IMR-90 (cell line): ENCODE results near the gene UBALD1. TPM values are rescaled to one million over a fixed set of nuclear protein-coding genes. Genes with fewer than 3 reads are reported as not detected.

Experiments
- ATAC-seq: fragments of 200-7000 bp; cut with Tn5 transposase; 2 replicates; pipeline ENCODE4 v1.9.1; 2020; ENCODE audit warnings: low read depth, mild to moderate bottlenecking, moderate library complexity
- BruUV-seq: library from RNA; stranded (reverse); fragments of 400-500 nt; replicated peaks from 2 replicates; lab custom pipeline; 2021; lab: Mats Ljungman, UMichigan
- CTCF ChIA-PET: fragments of 300-600 bp; formaldehyde crosslinking; extraction: SDS; loops from one replicate; lab custom pipeline; 2021; ENCODE audit warnings: antibody characterized with exemption; lab: Yijun Ruan, JAX
- POLR2A ChIA-PET: fragments of 300-600 bp; sonication (Branson Sonifier 250); formaldehyde crosslinking; loops from one replicate; lab custom pipeline; 2022; ENCODE audit warnings: antibody characterized with exemption; ENCODE audit not compliant: unreplicated experiment; lab: Charles Lee
- DNase-seq: peaks from one replicate; pipeline ENCODE4 v3.0.0; 2013
- H2AFZ ChIP-seq: replicated peaks from 2 replicates; pipeline ENCODE3; 2013; ENCODE audit warnings: low read length, mild to moderate bottlenecking; ENCODE audit not compliant: poor library complexity
- H2AK5ac ChIP-seq: 2 replicates; pipeline ENCODE4 v1.6.1; 2013; ENCODE audit warnings: low read depth, low read length, inconsistent platforms
- H2AK9ac ChIP-seq: replicated peaks from 2 replicates; pipeline ENCODE3; 2013; ENCODE audit warnings: mild to moderate bottlenecking, low read depth, low read length, moderate library complexity; ENCODE audit not compliant: poor library complexity
- H2BK120ac ChIP-seq: 2 replicates; pipeline ENCODE4 v1.6.1; 2013; ENCODE audit warnings: low read depth, low read length, inconsistent platforms
- H2BK15ac ChIP-seq: 3 replicates; pipeline ENCODE4 v1.6.1; 2013; ENCODE audit warnings: low read depth, low read length, inconsistent platforms
- H2BK20ac ChIP-seq: 2 replicates; pipeline ENCODE4 v1.6.1; 2013; ENCODE audit warnings: low read depth, mild to moderate bottlenecking, inconsistent platforms, low read length, moderate library complexity
- H2BK5ac ChIP-seq: 2 replicates; pipeline ENCODE4 v1.6.1; 2013; ENCODE audit warnings: mild to moderate bottlenecking, low read depth, low read length, inconsistent platforms; ENCODE audit not compliant: poor library complexity, severe bottlenecking
- H3K14ac ChIP-seq: replicated peaks from 2 replicates; pipeline ENCODE4 v1.6.1; 2013; ENCODE audit warnings: low read depth, low read length, inconsistent platforms
- H3K18ac ChIP-seq: 2 replicates; pipeline ENCODE4 v1.6.1; 2013; ENCODE audit warnings: low read depth, low read length, control low read depth
- H3K23ac ChIP-seq: 2 replicates; pipeline ENCODE4 v1.6.1; 2013; ENCODE audit warnings: low read depth, low read length, inconsistent platforms
- H3K27ac ChIP-seq: 2 replicates; pipeline ENCODE4 v1.5.1; 2013; ENCODE audit warnings: mild to moderate bottlenecking, control low read depth, low read length; ENCODE audit not compliant: insufficient read depth
- H3K27me3 ChIP-seq: 2 replicates; pipeline ENCODE4 v1.6.1; 2013; ENCODE audit warnings: low read length; ENCODE audit not compliant: control insufficient read depth, insufficient read depth
- H3K36me3 ChIP-seq: 2 replicates; pipeline ENCODE4 v1.6.1; 2013; ENCODE audit warnings: low read length, mixed read lengths; ENCODE audit not compliant: control insufficient read depth, insufficient read depth
- H3K4ac ChIP-seq: 2 replicates; pipeline ENCODE4 v1.6.1; 2013; ENCODE audit warnings: low read depth, low read length, inconsistent platforms
- H3K4me1 ChIP-seq: 2 replicates; pipeline ENCODE4 v1.6.1; 2013; ENCODE audit warnings: low read length, mixed read lengths; ENCODE audit not compliant: control insufficient read depth, insufficient read depth
- H3K4me2 ChIP-seq: 2 replicates; pipeline ENCODE4 v1.6.1; 2013; ENCODE audit warnings: low read depth, mild to moderate bottlenecking, control low read depth, low read length, moderate library complexity
- H3K4me3 ChIP-seq: 2 replicates; pipeline ENCODE4 v1.5.1; 2013; ENCODE audit warnings: low read depth, mild to moderate bottlenecking, control low read depth, low read length, moderate library complexity; ENCODE audit not compliant: insufficient read depth
- H3K56ac ChIP-seq: 2 replicates; pipeline ENCODE4 v1.6.1; 2013; ENCODE audit warnings: low read length, inconsistent platforms; ENCODE audit not compliant: insufficient read depth; ENCODE audit errors: extremely low read depth
- H3K79me1 ChIP-seq, 2 experiments: 2 replicates each; pipeline ENCODE4 v1.6.1; 2013; ENCODE audit warnings: low read length in 2 of 2, inconsistent platforms in 1 of 2, low read depth in 1 of 2
- H3K9ac ChIP-seq: 2 replicates; pipeline ENCODE4 v1.6.1; 2013; ENCODE audit warnings: low read depth, low read length, control low read depth
- H3K9me1 ChIP-seq: 2 replicates; pipeline ENCODE4 v1.6.1; 2013; ENCODE audit warnings: low read length, inconsistent platforms; ENCODE audit not compliant: insufficient read depth
- H3K9me3 ChIP-seq: 2 replicates; pipeline ENCODE4 v1.6.1; 2013; ENCODE audit warnings: low read length; ENCODE audit not compliant: control insufficient read depth, insufficient read depth
- H4K20me1 ChIP-seq: 2 replicates; pipeline ENCODE4 v1.6.1; 2013; ENCODE audit warnings: low read length, inconsistent platforms; ENCODE audit not compliant: insufficient read depth
- H4K5ac ChIP-seq: 2 replicates; pipeline ENCODE4 v1.6.1; 2013; ENCODE audit warnings: mild to moderate bottlenecking, low read depth, low read length, control low read depth
- H4K8ac ChIP-seq, 2 experiments: 2 replicates each; pipeline ENCODE4 v1.6.1; 2013; ENCODE audit warnings: low read depth in 2 of 2, low read length in 2 of 2, control low read depth in 1 of 2, inconsistent platforms in 1 of 2
- H4K91ac ChIP-seq: 2 replicates; pipeline ENCODE4 v1.6.1; 2013; ENCODE audit warnings: low read depth, low read length, inconsistent platforms; ENCODE audit not compliant: insufficient read depth
- BHLHE40 ChIP-seq: fragments of 150-350 bp; IDR thresholded peaks from 2 replicates; pipeline ENCODE4 v1.6.1; 2016; ENCODE audit warnings: mild to moderate bottlenecking, low read depth, low read length
- CEBPB ChIP-seq: IDR thresholded peaks from 2 replicates; pipeline ENCODE4 v1.6.1; 2012; ENCODE audit warnings: low read depth, low read length, improper control_type of control experiment
- CHD1 ChIP-seq: IDR thresholded peaks from 2 replicates; pipeline ENCODE4 v1.6.1; 2012; ENCODE audit warnings: low read depth, low read length, improper control_type of control experiment
- FOS ChIP-seq: fragments of 150-350 bp; IDR thresholded peaks from 2 replicates; pipeline ENCODE4 v1.6.1; 2016; ENCODE audit warnings: low read depth, low read length
- MAFK ChIP-seq: IDR thresholded peaks from 2 replicates; pipeline ENCODE4 v1.6.1; 2012; ENCODE audit warnings: low read depth, low read length, improper control_type of control experiment
- MXI1 ChIP-seq: IDR thresholded peaks from 2 replicates; pipeline ENCODE4 v1.6.1; 2012; ENCODE audit warnings: low read depth, mild to moderate bottlenecking, low read length, moderate library complexity, borderline replicate concordance
- NFE2L2 ChIP-seq: fragments of 150-350 bp; IDR thresholded peaks from 2 replicates; pipeline ENCODE4 v1.6.1; 2016; ENCODE audit warnings: low read depth, mild to moderate bottlenecking, low read length
- POLR2A ChIP-seq: IDR thresholded peaks from 2 replicates; pipeline ENCODE4 v1.6.1; 2012; ENCODE audit warnings: mild to moderate bottlenecking, low read depth, low read length
- RAD21 ChIP-seq: IDR thresholded peaks from 2 replicates; pipeline ENCODE4 v1.6.1; 2012; ENCODE audit warnings: low read length, improper control_type of control experiment
- RFX5 ChIP-seq: IDR thresholded peaks from 2 replicates; pipeline ENCODE4 v1.8.0; 2012; ENCODE audit warnings: low read depth, mild to moderate bottlenecking, low read length, moderate library complexity
- SMC3 ChIP-seq: fragments of 150-350 bp; IDR thresholded peaks from 2 replicates; pipeline ENCODE4 v1.6.1; 2016; ENCODE audit warnings: low read depth, mild to moderate bottlenecking, antibody characterized with exemption, low read length, moderate library complexity
- WGBS, 2 experiments: methylation state at CpG; one replicate each; pipeline versions ENCODE4 v1.1.5 to v1.1.7; 2013; ENCODE audit warnings: missing lambda C conversion rate in 2 of 2; ENCODE audit not compliant: insufficient read length in 1 of 2; ENCODE audit errors: extremely low coverage in 2 of 2; 5-methylcytosine and 5-hydroxymethylcytosine counted together
- dilution Hi-C: fragments of 300-500 bp; cut with HindIII; formaldehyde crosslinking; loops from one replicate; pipeline ENCODE4 v1.14.3; 2018; ENCODE audit warnings: low sequenced_read_pairs; ENCODE audit not compliant: unreplicated experiment
- in situ Hi-C: fragments of 300-500 bp; cut with MboI; formaldehyde crosslinking; loops from 3 replicates; pipeline ENCODE4 v1.14.3; 2019; ENCODE audit warnings: low sequenced_read_pairs, inconsistent platforms, mixed read lengths
- intact Hi-C: fragments of 100-400 bp; cut with micrococcal nuclease; formaldehyde crosslinking; loops from 2 replicates; pipeline ENCODE4 v1.10.0; 2022
- polyA plus RNA-seq, 3 experiments: library from polyadenylated mRNA; depleted of rRNA; stranded (reverse); fragments of >200 nt; gene quantifications; 2 replicates each; pipeline ENCODE4 v1.2.3, GENCODE V29; 2012; ENCODE audit warnings: low replicate concordance in 1 of 3
- total RNA-seq: library from RNA; depleted of rRNA; stranded (reverse); fragments of >200 nt; gene quantifications from 2 replicates; pipeline ENCODE4 v1.2.3, GENCODE V29; 2012
- TF ChIP-seq, protein P1 (sequence below): fragments of 150-350 bp; IDR thresholded peaks from 2 replicates; pipeline ENCODE4 v1.6.1; 2017; ENCODE audit warnings: mild to moderate bottlenecking, antibody characterized with exemption, low read length, low read depth
- TF ChIP-seq, protein P2 (sequence below): fragments of 150-350 bp; IDR thresholded peaks from 2 replicates; pipeline ENCODE4 v1.6.1; 2016; ENCODE audit warnings: low read depth, mild to moderate bottlenecking, low read length, moderate library complexity, borderline replicate concordance
- TF ChIP-seq, protein P3 (sequence below): conservative IDR thresholded peaks from 2 replicates; pipeline ENCODE4 v1.5.1; 2012; ENCODE audit warnings: mild to moderate bottlenecking, low read depth, low read length, improper control_type of control experiment

Gene UBALD1
- total and polyA plus RNA-seq, 2 of the 4 experiments (the other 2 are of a cell fraction), result 1.3 to 14.5 TPM

DNA sequence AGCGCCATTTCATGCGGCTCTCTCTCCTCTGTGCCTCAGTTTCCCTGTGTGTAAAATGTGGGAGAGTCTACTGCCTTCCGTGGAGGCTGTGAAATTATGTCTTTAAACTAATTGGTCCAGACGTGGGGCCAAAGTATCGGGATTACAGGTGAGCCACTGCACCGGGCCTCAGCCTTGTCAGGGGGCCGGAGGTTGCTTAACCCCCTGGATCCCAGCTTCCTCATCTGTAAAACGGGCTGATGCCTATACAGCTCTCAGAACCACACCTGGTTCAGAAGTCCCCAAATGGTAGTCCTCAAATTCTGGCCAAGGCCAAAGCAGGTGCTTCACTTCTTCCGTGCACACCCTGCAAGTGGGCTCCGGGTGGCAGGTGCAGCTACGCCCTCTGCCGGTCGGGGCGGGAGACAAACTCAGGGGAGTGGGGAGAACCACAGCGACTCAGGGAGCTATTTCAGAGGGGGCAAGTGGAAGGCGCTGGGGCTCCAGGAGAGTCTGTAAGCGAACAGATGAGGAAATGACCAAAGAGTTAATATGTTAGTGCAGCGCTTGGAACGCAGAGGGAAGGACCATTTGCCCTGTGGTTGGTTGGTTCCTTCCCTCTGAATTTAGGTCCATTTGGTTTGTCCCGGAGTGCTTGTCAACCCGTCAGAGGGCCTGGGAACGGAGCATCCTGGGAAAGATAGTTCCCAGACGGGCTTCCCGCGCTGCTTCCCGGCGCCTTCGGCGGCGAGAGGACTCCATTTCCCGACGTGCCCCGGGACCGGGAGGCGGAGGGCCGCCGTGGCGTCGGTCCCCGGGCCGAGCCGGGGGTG, 9.5 kb upstream of the UBALD1 start, which contains the start of gene MGRN1:
Gene MGRN1 (plus strand): TSS at position 812 of the 812 bp plus-strand sequence. CDS start 135 bp downstream, outside the sequence.
- Histone ChIP-seq H4K20me1 (peaks cover 32% of the 10 kb centered on the region), H3K9me1 (peaks cover 7% of the 10 kb centered on the region), H4K8ac (peak within 1 kb of the TSS; percentile 59 to 99), H2AFZ (peak within 1 kb of the TSS; percentile 99), H3K9ac (peak within 1 kb of the TSS; percentile 91), H3K27ac (peak within 1 kb of the TSS; percentile 96), H3K14ac (peak within 1 kb of the TSS; percentile 99), H3K27me3 (no peaks in the 10 kb centered on the region), H3K9me3 (no peaks in the 10 kb centered on the region), H2BK15ac (peak within 1 kb of the TSS; percentile 92; the same call in 2 of the 3 replicates), H2AK5ac (peak within 1 kb of the TSS; percentile 91), H3K36me3 (0 out of 2 replicates have a peak, but pooled peaks cover 2% of the 10 kb centered on the region), H3K18ac (peak within 1 kb of the TSS; percentile 93), H3K4me2 (peak within 1 kb of the TSS; percentile 94), H3K4ac (peak within 1 kb of the TSS; percentile 99), H3K56ac (peak within 1 kb of the TSS; percentile 98), H4K91ac (peak within 1 kb of the TSS; percentile 99), H2AK9ac (peak within 1 kb of the TSS; percentile 98), H3K4me1 (peaks cover 11% of the 10 kb centered on the region), H3K23ac (peak within 1 kb of the TSS; percentile 100), H3K4me3 (peak within 1 kb of the TSS; percentile 89), H4K5ac (peak within 1 kb of the TSS; percentile 89), H3K79me1 (peaks cover 9 to 37% of the 10 kb centered on the region in 2 experiments; a peak in 2 of 4 replicates), H2BK5ac (peak within 1 kb of the TSS; percentile 91), H2BK20ac (peak within 1 kb of the TSS; percentile 100), H2BK120ac (peak within 1 kb of the TSS; percentile 100)
- peak; percentile 98 for DNase-seq
- POLR2A ChIA-PET, result no interaction called here
- dilution Hi-C loops, result no loop called here
- WGBS, 2 experiments, result 2% methylated on average over 24 of the region's 42 CpGs; no CpG with 5 or more reads in 1 of the 2 experiments
- peak; percentile 92 for ATAC-seq
- CTCF ChIA-PET, result interaction anchor here (1.1 to 1.4 kb wide), 3 partner anchors 8 to 75 kb away, joined by 3 to 6 read pairs (median 5); no protein-coding TSS in a partner anchor
- in situ Hi-C loops, result no loop called here
- intact Hi-C loops, result no loop called here
- BruUV-seq, result no TSS peak
- TF ChIP-seq RAD21, result peak; percentile 59
- TF ChIP-seq POLR2A, result no peak
- no peak; the same call in 1 of the 2 replicates for TF ChIP-seq CHD1
- TF ChIP-seq, protein P1, sequence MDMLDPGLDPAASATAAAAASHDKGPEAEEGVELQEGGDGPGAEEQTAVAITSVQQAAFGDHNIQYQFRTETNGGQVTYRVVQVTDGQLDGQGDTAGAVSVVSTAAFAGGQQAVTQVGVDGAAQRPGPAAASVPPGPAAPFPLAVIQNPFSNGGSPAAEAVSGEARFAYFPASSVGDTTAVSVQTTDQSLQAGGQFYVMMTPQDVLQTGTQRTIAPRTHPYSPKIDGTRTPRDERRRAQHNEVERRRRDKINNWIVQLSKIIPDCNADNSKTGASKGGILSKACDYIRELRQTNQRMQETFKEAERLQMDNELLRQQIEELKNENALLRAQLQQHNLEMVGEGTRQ, result no peak
- no peak for TF ChIP-seq CEBPB
- TF ChIP-seq, protein P2, sequence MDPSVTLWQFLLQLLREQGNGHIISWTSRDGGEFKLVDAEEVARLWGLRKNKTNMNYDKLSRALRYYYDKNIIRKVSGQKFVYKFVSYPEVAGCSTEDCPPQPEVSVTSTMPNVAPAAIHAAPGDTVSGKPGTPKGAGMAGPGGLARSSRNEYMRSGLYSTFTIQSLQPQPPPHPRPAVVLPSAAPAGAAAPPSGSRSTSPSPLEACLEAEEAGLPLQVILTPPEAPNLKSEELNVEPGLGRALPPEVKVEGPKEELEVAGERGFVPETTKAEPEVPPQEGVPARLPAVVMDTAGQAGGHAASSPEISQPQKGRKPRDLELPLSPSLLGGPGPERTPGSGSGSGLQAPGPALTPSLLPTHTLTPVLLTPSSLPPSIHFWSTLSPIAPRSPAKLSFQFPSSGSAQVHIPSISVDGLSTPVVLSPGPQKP, result no peak
- peak; percentile 42; the same call in 1 of the 2 replicates for TF ChIP-seq SMC3
- TF ChIP-seq, protein P3, sequence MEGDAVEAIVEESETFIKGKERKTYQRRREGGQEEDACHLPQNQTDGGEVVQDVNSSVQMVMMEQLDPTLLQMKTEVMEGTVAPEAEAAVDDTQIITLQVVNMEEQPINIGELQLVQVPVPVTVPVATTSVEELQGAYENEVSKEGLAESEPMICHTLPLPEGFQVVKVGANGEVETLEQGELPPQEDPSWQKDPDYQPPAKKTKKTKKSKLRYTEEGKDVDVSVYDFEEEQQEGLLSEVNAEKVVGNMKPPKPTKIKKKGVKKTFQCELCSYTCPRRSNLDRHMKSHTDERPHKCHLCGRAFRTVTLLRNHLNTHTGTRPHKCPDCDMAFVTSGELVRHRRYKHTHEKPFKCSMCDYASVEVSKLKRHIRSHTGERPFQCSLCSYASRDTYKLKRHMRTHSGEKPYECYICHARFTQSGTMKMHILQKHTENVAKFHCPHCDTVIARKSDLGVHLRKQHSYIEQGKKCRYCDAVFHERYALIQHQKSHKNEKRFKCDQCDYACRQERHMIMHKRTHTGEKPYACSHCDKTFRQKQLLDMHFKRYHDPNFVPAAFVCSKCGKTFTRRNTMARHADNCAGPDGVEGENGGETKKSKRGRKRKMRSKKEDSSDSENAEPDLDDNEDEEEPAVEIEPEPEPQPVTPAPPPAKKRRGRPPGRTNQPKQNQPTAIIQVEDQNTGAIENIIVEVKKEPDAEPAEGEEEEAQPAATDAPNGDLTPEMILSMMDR, result peak; percentile 95
- peak; percentile 97 for TF ChIP-seq BHLHE40
- no peak for TF ChIP-seq MAFK
- no peak for TF ChIP-seq FOS
- no peak for TF ChIP-seq NFE2L2
- TF ChIP-seq RFX5, result no peak
- no peak for TF ChIP-seq MXI1
